KOPT-K1 (cell line): Measurements from ENCODE around the gene PVR.
"Not testable (repeated sequence)": the region's sequence is repeated elsewhere in the genome, so short reads cannot be mapped to it uniquely, and the experiment has no call there.

ENCODE experiments used
- H3K27ac ChIP-seq: fragments of 200-600 bp; sonication (generic); 2 replicates; pipeline ENCODE4 v1.5.1; 2016; ENCODE audit warnings: antibody characterized with exemption, mild to moderate bottlenecking, low read depth, low read length; ENCODE audit not compliant: poor library complexity, severe bottlenecking
- H3K36me3 ChIP-seq: fragments of 200-600 bp; sonication (generic); 2 replicates; pipeline ENCODE4 v1.5.1; 2017; ENCODE audit warnings: antibody characterized with exemption, mild to moderate bottlenecking, low read length, moderate library complexity; ENCODE audit not compliant: insufficient read depth
- H3K9me3 ChIP-seq: fragments of 200-600 bp; sonication (generic); 2 replicates; pipeline ENCODE4 v1.5.1; 2017; ENCODE audit warnings: antibody characterized with exemption, low read length, mild to moderate bottlenecking; ENCODE audit not compliant: insufficient read depth, poor library complexity, severe bottlenecking

The PVR gene

GRCh38 chr19:44627631-44628030 lies 16.1 kb upstream of the PVR start:
- Histone ChIP-seq H3K9me3 (no peaks in the 10 kb centered on the region), H3K36me3 (no peaks in the 10 kb centered on the region), H3K27ac (no peak overlapping the region)

- Histone ChIP-seq H3K36me3 (no peaks in the 10 kb centered on the region), H3K9me3 (no peaks in the 10 kb centered on the region), H3K27ac (no peak overlapping the region)
Observed at GRCh38 chr19:44628793-44629192, 14.9 kb upstream of the PVR start.

GRCh38 chr19:44631611-44632010 lies 12.1 kb upstream of the PVR start:
- not testable (repeated sequence) for H3K9me3 ChIP-seq, H3K27ac ChIP-seq, H3K36me3 ChIP-seq

GRCh38 chr19:44634058-44634457 lies 9.7 kb upstream of the PVR start:
- H3K9me3 ChIP-seq, H3K36me3 ChIP-seq, H3K27ac ChIP-seq: not testable (repeated sequence)

DNA sequence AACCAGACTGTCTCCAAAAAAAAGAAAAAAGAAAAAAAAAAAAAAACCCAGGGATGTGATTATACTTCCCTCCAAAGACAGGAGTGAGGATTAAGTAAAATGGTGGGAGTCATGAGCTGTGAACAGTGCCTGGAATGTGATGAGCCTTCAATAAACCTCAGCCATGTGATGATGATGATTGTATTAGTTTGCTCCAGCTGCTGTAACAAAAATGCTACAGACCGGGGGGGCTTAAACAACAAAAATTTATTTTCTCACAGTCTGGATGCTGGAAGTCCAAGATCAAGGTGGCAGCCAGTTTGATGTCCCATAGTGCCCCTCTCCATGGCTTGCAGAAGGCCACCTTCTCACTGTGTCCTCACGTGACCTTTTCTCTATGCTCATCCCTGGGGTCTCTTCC lies 8.9 kb upstream of the PVR start:
- no peak overlapping the region for H3K27ac ChIP-seq
- no peaks in the 10 kb centered on the region for H3K9me3 ChIP-seq
- H3K36me3 ChIP-seq = no peaks in the 10 kb centered on the region

DNA sequence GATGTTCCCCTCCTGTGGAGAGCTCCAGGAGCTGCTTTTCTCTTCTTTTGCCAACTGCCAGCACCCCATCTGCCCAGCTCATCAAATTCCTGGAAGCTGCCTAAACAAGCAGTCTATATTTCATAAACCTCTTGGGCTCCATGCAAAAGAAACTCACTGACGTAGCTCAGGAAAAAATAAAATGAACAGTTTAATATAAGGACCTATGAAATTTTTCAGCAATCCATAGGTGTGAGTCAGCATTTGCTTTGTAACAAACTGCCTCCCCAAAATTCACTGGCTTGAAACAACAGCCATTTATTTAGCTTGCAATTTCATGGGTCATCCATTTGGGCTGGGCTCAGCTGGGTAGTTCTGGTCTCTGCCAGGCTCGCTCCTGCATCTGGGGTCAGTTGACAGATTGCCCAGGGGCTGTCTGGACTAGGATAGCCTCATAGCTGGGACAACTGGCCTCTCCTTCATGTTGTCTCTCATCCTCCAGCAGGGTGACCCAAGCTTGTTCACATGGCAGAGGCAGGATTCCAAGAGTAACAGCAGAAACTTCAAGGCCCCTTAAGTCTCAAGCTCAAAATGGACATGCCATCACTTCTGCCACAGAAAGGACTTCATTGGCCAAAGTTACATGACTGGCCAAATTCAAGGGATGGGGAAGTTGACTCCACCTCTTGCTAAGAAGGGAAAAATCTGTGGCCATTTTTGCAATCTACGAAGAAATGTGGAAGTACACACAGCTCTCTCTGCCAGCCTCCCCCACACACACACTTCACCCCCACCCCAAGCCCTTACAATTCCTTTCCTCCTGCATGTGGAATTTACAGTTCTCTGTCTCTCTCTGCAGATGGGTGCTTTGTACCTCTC lies 7.9 kb upstream of the PVR start:
- H3K9me3 ChIP-seq = no peaks in the 10 kb centered on the region
- H3K27ac ChIP-seq = no peak overlapping the region
- no peaks in the 10 kb centered on the region for H3K36me3 ChIP-seq

- Histone ChIP-seq H3K27ac (no peak overlapping the region), H3K9me3 (no peaks in the 10 kb centered on the region), H3K36me3 (no peaks in the 10 kb centered on the region)
Observed at GRCh38 chr19:44636439-44637389, 7.0 kb upstream of the PVR start.

DNA sequence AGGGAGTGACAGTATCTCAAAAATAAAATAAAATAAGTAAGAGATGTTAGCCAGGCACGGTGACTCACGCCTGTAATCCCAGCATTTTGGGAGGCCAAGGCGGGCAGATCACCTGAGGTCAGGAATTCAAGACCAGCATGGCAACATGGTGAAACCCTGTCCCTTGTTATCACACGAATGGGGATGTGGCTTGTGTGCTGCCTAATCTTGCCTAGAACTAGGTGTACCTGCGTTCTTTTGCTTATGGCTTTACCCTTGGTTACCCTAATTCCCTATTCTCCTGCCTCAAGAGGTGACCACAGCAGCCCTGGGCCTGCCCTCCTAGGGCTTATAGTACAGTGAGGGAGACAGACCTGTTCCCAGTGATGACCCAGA lies 6.3 kb upstream of the PVR start:
- H3K36me3 ChIP-seq = no peaks in the 10 kb centered on the region
- no peaks in the 10 kb centered on the region for H3K9me3 ChIP-seq

DNA sequence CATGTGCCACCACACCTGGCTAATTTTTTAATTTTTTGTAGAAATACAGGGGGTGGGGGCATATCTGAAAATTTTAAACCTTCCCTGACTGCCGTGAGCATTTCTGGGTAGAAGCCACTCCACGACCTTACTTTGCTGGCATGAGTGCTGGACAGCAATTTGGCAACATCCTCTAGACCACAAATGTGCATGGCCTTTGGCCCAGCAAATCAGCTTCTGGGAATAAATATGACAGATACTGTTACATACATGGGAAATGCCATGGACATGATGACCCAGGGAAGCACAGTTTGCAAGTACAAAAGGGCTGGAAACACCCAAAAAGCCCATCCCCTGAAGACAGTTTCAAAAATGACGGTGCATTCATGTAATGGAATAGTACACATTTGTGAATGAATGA lies 3.2 kb upstream of the PVR start:
- Histone ChIP-seq H3K9me3 (no peaks in the 10 kb centered on the region), H3K36me3 (no peaks in the 10 kb centered on the region), H3K27ac (no peak overlapping the region)

More for the DNA sequence above, 6.3 kb upstream of the PVR start:
- H3K27ac ChIP-seq = no peak overlapping the region

DNA sequence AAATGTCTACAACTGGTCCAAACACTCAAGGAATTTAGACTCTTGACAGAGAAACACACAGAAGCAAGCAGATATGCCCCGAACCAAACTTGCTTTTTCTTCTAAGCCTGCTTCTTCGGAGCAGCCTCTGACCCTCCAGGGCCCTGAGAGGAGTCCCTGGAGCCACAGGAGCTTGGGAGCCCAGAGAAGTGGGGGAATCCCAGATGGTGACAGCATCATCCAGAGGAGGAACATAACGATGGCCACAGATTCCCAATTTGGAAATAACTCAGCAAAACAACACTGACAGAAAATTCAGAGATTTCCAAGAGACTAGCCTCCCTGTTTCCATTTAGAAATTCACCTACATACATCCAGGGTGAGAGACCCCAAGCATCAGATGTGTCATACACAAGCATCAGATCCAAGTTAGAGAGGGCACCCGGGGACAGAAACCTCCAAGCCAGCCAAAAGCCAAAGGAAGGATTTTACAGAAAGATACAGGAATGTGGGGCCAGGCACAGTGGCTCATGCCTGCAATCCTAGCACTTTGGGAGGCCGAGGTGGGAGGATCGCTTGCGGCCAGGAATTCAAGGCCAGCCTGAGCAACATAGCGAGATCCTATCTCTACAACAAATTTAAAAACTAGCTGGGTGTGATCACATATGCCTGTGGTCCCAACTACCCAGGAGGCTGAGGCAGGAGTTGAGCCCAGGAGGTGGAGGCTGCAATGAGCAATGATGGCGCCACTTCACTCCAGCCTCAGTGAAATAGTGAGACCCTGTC lies 2.0 kb upstream of the PVR start:
- Histone ChIP-seq H3K36me3 (no peaks in the 10 kb centered on the region), H3K9me3 (no peaks in the 10 kb centered on the region), H3K27ac (no peak overlapping the region)

DNA sequence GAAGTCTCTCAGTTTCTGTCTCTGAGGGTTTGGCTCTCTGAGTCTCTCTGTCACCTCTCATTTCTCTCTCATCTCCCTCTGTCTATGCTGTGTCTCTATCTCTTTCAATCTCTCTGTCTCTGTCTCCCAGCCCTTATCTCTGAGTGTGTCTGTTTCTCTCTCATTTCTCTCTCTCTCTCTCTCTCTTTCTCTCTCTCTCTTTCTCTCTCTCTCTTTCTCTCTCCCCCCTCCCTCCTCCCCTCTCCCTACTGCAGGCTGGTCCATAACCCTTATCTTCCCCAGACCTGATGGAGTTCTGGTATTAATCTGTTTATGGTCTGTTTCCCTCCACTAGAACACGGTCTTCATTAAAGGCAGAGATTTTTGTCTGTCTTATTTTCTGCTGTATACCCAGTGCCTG lies 1.3 kb upstream of the PVR start:
- Histone ChIP-seq H3K27ac (no peak overlapping the region), H3K9me3 (no peaks in the 10 kb centered on the region), H3K36me3 (no peaks in the 10 kb centered on the region)

- no peaks in the 10 kb centered on the region for H3K36me3 ChIP-seq
- H3K9me3 ChIP-seq = no peaks in the 10 kb centered on the region
- no peak overlapping the region for H3K27ac ChIP-seq
Observed at GRCh38 chr19:44644402-44645016, 799 bp downstream of the PVR start.

DNA sequence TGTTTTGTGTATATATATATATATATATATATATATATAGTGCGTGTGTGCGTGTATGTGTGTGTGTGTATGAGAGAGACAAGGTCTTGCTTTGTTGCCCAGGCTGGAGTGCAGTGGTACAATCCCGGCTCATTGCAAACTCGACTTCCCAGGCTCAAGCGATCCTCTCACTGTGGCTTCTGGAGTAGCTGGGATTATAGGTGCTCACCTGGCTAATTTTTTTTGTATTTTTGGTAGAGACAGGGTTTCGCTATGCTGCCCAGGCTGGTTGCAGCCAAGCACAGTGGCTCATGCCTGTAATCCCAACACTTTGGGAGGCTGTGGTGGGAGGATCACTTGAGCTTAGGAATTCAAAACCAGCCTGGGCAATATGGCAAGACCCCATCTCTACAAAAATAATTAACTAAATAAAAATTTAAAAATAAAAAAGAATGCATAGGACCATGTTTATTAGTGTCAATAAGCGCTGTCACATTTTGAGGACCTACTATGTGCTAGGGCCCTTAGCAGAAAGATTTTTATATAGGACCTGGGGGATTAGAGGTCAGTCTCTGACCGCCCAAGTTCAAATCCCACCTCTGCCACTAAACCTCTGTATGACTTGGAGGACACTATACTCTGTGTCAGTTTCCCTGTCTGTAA lies 1.8 kb downstream of the PVR start:
- H3K36me3 ChIP-seq = no peaks in the 10 kb centered on the region
- no peaks in the 10 kb centered on the region for H3K9me3 ChIP-seq
- H3K27ac ChIP-seq = no peak overlapping the region

GRCh38 chr19:44646049-44646416 lies 2.3 kb downstream of the PVR start:
- H3K27ac ChIP-seq = no peak overlapping the region
- no peaks in the 10 kb centered on the region for H3K9me3 ChIP-seq
- H3K36me3 ChIP-seq = no peaks in the 10 kb centered on the region
